Ishikawa (cell line): Measurements from ENCODE around the gene RANBP9.

ENCODE experiments used
- CEBPB ChIP-seq: IDR thresholded peaks from 2 replicates; pipeline ENCODE4 v1.6.1; 2012
- CREB1 ChIP-seq: IDR thresholded peaks from 2 replicates; pipeline ENCODE4 v1.6.1; 2012; ENCODE audit warnings: low read depth
- EGR1 ChIP-seq: IDR thresholded peaks from 2 replicates; pipeline ENCODE4 v1.6.1; 2012
- EP300 ChIP-seq: IDR thresholded peaks from 2 replicates; pipeline ENCODE4 v1.6.1; 2012; ENCODE audit warnings: borderline replicate concordance
- FOXM1 ChIP-seq: IDR thresholded peaks from 2 replicates; pipeline ENCODE4 v1.6.1; 2012; ENCODE audit warnings: low read depth, borderline replicate concordance
- NFIC ChIP-seq: IDR thresholded peaks from 2 replicates; pipeline ENCODE4 v1.6.1; 2012
- RAD21 ChIP-seq: IDR thresholded peaks from 2 replicates; pipeline ENCODE4 v1.6.1; 2012; ENCODE audit warnings: low read depth
- TAF1 ChIP-seq: IDR thresholded peaks from 2 replicates; pipeline ENCODE4 v1.6.1; 2012; ENCODE audit warnings: low read depth, mild to moderate bottlenecking
- TCF12 ChIP-seq: IDR thresholded peaks from 2 replicates; pipeline ENCODE4 v1.6.1; 2012; ENCODE audit warnings: low read depth
- TEAD4 ChIP-seq: IDR thresholded peaks from 2 replicates; pipeline ENCODE4 v1.6.1; 2012
- USF1 ChIP-seq: IDR thresholded peaks from 2 replicates; pipeline ENCODE4 v1.6.1; 2012
- YY1 ChIP-seq: IDR thresholded peaks from 2 replicates; pipeline ENCODE4 v1.6.1; 2012; ENCODE audit warnings: low read depth
- ZBTB7A ChIP-seq: IDR thresholded peaks from 2 replicates; pipeline ENCODE4 v1.6.1; 2012; ENCODE audit warnings: low read depth
- TF ChIP-seq, protein P1 (sequence below): IDR thresholded peaks from 2 replicates; pipeline ENCODE4 v1.6.1; 2012
- TF ChIP-seq, protein P2 (sequence below): IDR thresholded peaks from 2 replicates; pipeline ENCODE4 v1.6.1; 2012; ENCODE audit warnings: low read depth, mild to moderate bottlenecking

Gene RANBP9

GRCh38 chr6:13702809-13703302 lies 8.8 kb downstream of the RANBP9 start:
- TF ChIP-seq YY1 (no peak), RAD21 (no peak), FOXM1 (no peak), CREB1 (no peak), EGR1 (no peak), EP300 (no peak), CEBPB (no peak), TCF12 (no peak), USF1 (no peak), ZBTB7A (no peak), NFIC (no peak), TEAD4 (no peak)
- TF ChIP-seq, protein P1, sequence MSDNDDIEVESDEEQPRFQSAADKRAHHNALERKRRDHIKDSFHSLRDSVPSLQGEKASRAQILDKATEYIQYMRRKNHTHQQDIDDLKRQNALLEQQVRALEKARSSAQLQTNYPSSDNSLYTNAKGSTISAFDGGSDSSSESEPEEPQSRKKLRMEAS = no peak
- TF ChIP-seq, protein P2, sequence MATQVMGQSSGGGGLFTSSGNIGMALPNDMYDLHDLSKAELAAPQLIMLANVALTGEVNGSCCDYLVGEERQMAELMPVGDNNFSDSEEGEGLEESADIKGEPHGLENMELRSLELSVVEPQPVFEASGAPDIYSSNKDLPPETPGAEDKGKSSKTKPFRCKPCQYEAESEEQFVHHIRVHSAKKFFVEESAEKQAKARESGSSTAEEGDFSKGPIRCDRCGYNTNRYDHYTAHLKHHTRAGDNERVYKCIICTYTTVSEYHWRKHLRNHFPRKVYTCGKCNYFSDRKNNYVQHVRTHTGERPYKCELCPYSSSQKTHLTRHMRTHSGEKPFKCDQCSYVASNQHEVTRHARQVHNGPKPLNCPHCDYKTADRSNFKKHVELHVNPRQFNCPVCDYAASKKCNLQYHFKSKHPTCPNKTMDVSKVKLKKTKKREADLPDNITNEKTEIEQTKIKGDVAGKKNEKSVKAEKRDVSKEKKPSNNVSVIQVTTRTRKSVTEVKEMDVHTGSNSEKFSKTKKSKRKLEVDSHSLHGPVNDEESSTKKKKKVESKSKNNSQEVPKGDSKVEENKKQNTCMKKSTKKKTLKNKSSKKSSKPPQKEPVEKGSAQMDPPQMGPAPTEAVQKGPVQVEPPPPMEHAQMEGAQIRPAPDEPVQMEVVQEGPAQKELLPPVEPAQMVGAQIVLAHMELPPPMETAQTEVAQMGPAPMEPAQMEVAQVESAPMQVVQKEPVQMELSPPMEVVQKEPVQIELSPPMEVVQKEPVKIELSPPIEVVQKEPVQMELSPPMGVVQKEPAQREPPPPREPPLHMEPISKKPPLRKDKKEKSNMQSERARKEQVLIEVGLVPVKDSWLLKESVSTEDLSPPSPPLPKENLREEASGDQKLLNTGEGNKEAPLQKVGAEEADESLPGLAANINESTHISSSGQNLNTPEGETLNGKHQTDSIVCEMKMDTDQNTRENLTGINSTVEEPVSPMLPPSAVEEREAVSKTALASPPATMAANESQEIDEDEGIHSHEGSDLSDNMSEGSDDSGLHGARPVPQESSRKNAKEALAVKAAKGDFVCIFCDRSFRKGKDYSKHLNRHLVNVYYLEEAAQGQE = no peak

DNA sequence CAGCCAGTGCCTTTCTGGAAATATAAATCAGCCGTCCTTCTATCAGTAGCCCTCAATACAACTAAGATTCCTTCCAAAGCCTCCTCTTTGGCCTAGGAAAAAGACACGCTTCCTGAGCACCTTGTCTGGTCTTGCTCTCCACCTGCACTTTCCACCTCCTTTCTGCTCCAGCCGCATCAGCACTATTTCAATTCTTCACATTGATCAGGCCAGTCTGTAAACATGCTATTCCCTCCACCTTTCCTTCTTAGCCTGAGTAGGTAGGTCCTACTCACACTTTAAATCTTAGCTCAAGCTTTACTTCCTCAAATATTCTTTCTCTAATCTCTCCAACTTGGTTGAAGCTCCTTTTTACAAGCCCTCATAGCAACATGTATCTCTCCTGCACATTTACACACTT lies 11.4 kb downstream of the RANBP9 start:
- no peak for TF ChIP-seq TEAD4
- TF ChIP-seq CREB1 = no peak
- TF ChIP-seq USF1 = no peak
- TF ChIP-seq YY1 = no peak
- TF ChIP-seq, protein P2 = no peak
- no peak for TF ChIP-seq FOXM1
- no peak for TF ChIP-seq TAF1
- TF ChIP-seq RAD21 = no peak
- no peak for TF ChIP-seq CEBPB
- no peak for TF ChIP-seq ZBTB7A
- TF ChIP-seq, protein P1 = no peak
- no peak for TF ChIP-seq TCF12
- no peak for TF ChIP-seq NFIC
- TF ChIP-seq EGR1 = no peak
- TF ChIP-seq EP300 = no peak

GRCh38 chr6:13698715-13699114 lies 12.9 kb downstream of the RANBP9 start:
- no peak for TF ChIP-seq TAF1
- TF ChIP-seq ZBTB7A = no peak
- no peak for TF ChIP-seq USF1
- no peak for TF ChIP-seq EGR1
- no peak for TF ChIP-seq CREB1
- TF ChIP-seq FOXM1 = no peak
- TF ChIP-seq CEBPB = no peak
- no peak for TF ChIP-seq EP300
- no peak for TF ChIP-seq NFIC
- TF ChIP-seq, protein P2 = no peak
- no peak for TF ChIP-seq TEAD4
- TF ChIP-seq YY1 = no peak
- no peak for TF ChIP-seq TCF12
- TF ChIP-seq RAD21 = no peak
- TF ChIP-seq, protein P1 = no peak

GRCh38 chr6:13697857-13698256 lies 13.8 kb downstream of the RANBP9 start:
- TF ChIP-seq, protein P2 = no peak
- TF ChIP-seq EGR1 (no peak), TEAD4 (no peak), EP300 (no peak), TAF1 (no peak), YY1 (no peak), USF1 (no peak), FOXM1 (no peak), TCF12 (no peak), ZBTB7A (no peak), NFIC (no peak), RAD21 (no peak), CREB1 (no peak), CEBPB (no peak)
- TF ChIP-seq, protein P1 = no peak
